ENCODE results near the gene CUEDC1.

The CUEDC1 gene

GRCh38 chr17:57900991-57901743 lies 54.0 kb downstream of the CUEDC1 start:
- Histone ChIP-seq H3K9me3 (no peaks in the 10 kb centered on the region), H3K9ac (no peak overlapping the region), H3K36me3 (no peaks in the 10 kb centered on the region), H3K27me3 (no peaks in the 10 kb centered on the region), H3K4me1 (peaks cover 89% of the 10 kb centered on the region), H4K20me1 (no peaks in the 10 kb centered on the region), H3K27ac (no peak overlapping the region), H3K4me3 (no peak overlapping the region), H3K4me2 (peak overlapping the region; percentile 76; the same call in 1 of the 2 replicates)
- no peak for TF ChIP-seq Cebpa-rat (IDR thresholded peaks at IDR 0.05)

- Histone ChIP-seq H3K4me2 (peak overlapping the region; percentile 68), H3K36me3 (no peaks in the 10 kb centered on the region), H3K9ac (peak overlapping the region; percentile 38; the same call in 1 of the 2 replicates)
Observed at GRCh38 chr17:57899822-57900221, 55.4 kb downstream of the CUEDC1 start.

GRCh38 chr17:57899391-57899790 lies 55.8 kb downstream of the CUEDC1 start:
- Histone ChIP-seq H3K36me3 (no peaks in the 10 kb centered on the region), H4K20me1 (no peaks in the 10 kb centered on the region), H3K4me1 (peaks cover 86% of the 10 kb centered on the region), H3K27ac (peak overlapping the region; percentile 71), H3K4me2 (peak overlapping the region; percentile 68), H3K9me3 (no peaks in the 10 kb centered on the region), H3K9ac (peak overlapping the region; percentile 44; the same call in 1 of the 2 replicates), H3K4me3 (no peak overlapping the region), H3K27me3 (no peaks in the 10 kb centered on the region)
- no peak for TF ChIP-seq Cebpa-rat (IDR thresholded peaks at IDR 0.05)

More at GRCh38 chr17:57899822-57900221, 55.4 kb downstream of the CUEDC1 start:
- H3K27ac ChIP-seq = peak overlapping the region; percentile 71
- H4K20me1 ChIP-seq = no peaks in the 10 kb centered on the region
- H3K9me3 ChIP-seq = no peaks in the 10 kb centered on the region
- no peaks in the 10 kb centered on the region for H3K27me3 ChIP-seq
- H3K4me3 ChIP-seq = no peak overlapping the region
- peaks cover 88% of the 10 kb centered on the region for H3K4me1 ChIP-seq
- no peak for TF ChIP-seq Cebpa-rat (IDR thresholded peaks at IDR 0.05)

- Histone ChIP-seq H3K36me3 (no peaks in the 10 kb centered on the region), H3K9ac (peak overlapping the region; percentile 44), H3K4me2 (peak overlapping the region; percentile 68), H3K27ac (peak overlapping the region; percentile 45), H3K4me1 (peaks cover 86% of the 10 kb centered on the region), H4K20me1 (no peaks in the 10 kb centered on the region), H3K27me3 (no peaks in the 10 kb centered on the region), H3K4me3 (no peak overlapping the region), H3K9me3 (no peaks in the 10 kb centered on the region)
- no peak for TF ChIP-seq Cebpa-rat (IDR thresholded peaks at IDR 0.05)
Observed at GRCh38 chr17:57898487-57899311, 56.5 kb downstream of the CUEDC1 start.

- no peak for TF ChIP-seq Cebpa-rat (IDR thresholded peaks at IDR 0.05)
- H3K27ac ChIP-seq = no peak overlapping the region
- no peaks in the 10 kb centered on the region for H3K9me3 ChIP-seq
- no peaks in the 10 kb centered on the region for H4K20me1 ChIP-seq
- H3K27me3 ChIP-seq = no peaks in the 10 kb centered on the region
- peaks cover 82% of the 10 kb centered on the region for H3K4me1 ChIP-seq
- no peaks in the 10 kb centered on the region for H3K36me3 ChIP-seq
- H3K4me2 ChIP-seq = no peak overlapping the region
- H3K4me3 ChIP-seq = no peak overlapping the region
- H3K9ac ChIP-seq = no peak overlapping the region
Observed at GRCh38 chr17:57895382-57896060, 59.7 kb downstream of the CUEDC1 start.

GRCh38 chr17:57894848-57895247 lies 60.4 kb downstream of the CUEDC1 start:
- Histone ChIP-seq H3K4me2 (no peak overlapping the region), H3K4me3 (no peak overlapping the region), H3K27me3 (no peaks in the 10 kb centered on the region), H3K36me3 (no peaks in the 10 kb centered on the region), H3K9me3 (no peaks in the 10 kb centered on the region), H3K9ac (no peak overlapping the region), H4K20me1 (no peaks in the 10 kb centered on the region), H3K4me1 (peaks cover 82% of the 10 kb centered on the region), H3K27ac (no peak overlapping the region)
- TF ChIP-seq Cebpa-rat (IDR thresholded peaks at IDR 0.05) = no peak

GRCh38 chr17:57892820-57893595 lies 62.2 kb downstream of the CUEDC1 start:
- peaks cover 79% of the 10 kb centered on the region for H3K4me1 ChIP-seq
- peak; percentile 79; the same call in 1 of the 2 replicates for TF ChIP-seq Cebpa-rat (IDR thresholded peaks at IDR 0.05)
- peak overlapping the region; percentile 85 for H3K27ac ChIP-seq
- H4K20me1 ChIP-seq = no peaks in the 10 kb centered on the region
- H3K4me3 ChIP-seq = peak overlapping the region; percentile 17; the same call in 1 of the 2 replicates
- H3K4me2 ChIP-seq = peak overlapping the region; percentile 84
- no peaks in the 10 kb centered on the region for H3K9me3 ChIP-seq
- no peaks in the 10 kb centered on the region for H3K27me3 ChIP-seq
- H3K36me3 ChIP-seq = no peaks in the 10 kb centered on the region
- peak overlapping the region; percentile 72 for H3K9ac ChIP-seq

GRCh38 chr17:57892146-57892819 lies 62.9 kb downstream of the CUEDC1 start:
- Histone ChIP-seq H3K4me2 (peak overlapping the region; percentile 84), H4K20me1 (no peaks in the 10 kb centered on the region), H3K4me1 (peaks cover 72% of the 10 kb centered on the region), H3K27ac (peak overlapping the region; percentile 85; the same call in 1 of the 2 replicates), H3K9me3 (no peaks in the 10 kb centered on the region), H3K9ac (no peak overlapping the region; the same call in 1 of the 2 replicates), H3K36me3 (no peaks in the 10 kb centered on the region), H3K27me3 (no peaks in the 10 kb centered on the region), H3K4me3 (no peak overlapping the region)
- TF ChIP-seq Cebpa-rat (IDR thresholded peaks at IDR 0.05) = no peak

Data from BLaER1 (cell line).